Testis (tissue), 3 donors: ENCODE measurements around the gene ARPP21. TPM values are rescaled to one million over a fixed set of nuclear protein-coding genes. Genes with fewer than 3 reads are reported as not detected.

ENCODE experiments used
- DNase-seq: peaks from one replicate; pipeline ENCODE4 v3.0.0-alpha.2; 2019
- H3K27ac ChIP-seq, 2 donors: fragments of 200-600 bp; sonication (generic); one replicate each; pipeline ENCODE4 v1.5.1; 2019
- H3K27me3 ChIP-seq: fragments of 200-600 bp; sonication (generic); one replicate; pipeline ENCODE4 v1.5.1; 2019
- H3K36me3 ChIP-seq: fragments of 200-600 bp; sonication (generic); one replicate; pipeline ENCODE4 v1.5.1; 2017; ENCODE audit warnings: low read depth; ENCODE audit errors: missing control alignments
- H3K4me1 ChIP-seq: fragments of 200-600 bp; sonication (generic); one replicate; pipeline ENCODE4 v1.5.1; 2019
- H3K4me3 ChIP-seq, 2 donors: fragments of 200-600 bp; sonication (generic); one replicate each; pipeline ENCODE4 v1.5.1; 2017 to 2019
- H3K9me3 ChIP-seq: fragments of 200-600 bp; sonication (generic); one replicate; pipeline ENCODE4 v1.5.1; 2017
- POLR2A ChIP-seq: fragments of 450-650 bp; IDR thresholded peaks from one replicate; pipeline ENCODE4 v1.6.1; 2017; ENCODE audit warnings: antibody characterized with exemption, mild to moderate bottlenecking, moderate library complexity
- WGBS, 2 donors: methylation state at CpG; one replicate each; pipeline ENCODE4 v1.1.5; 2018; 5-methylcytosine and 5-hydroxymethylcytosine counted together
- intact Hi-C: fragments of 100-400 bp; cut with DNase I; formaldehyde crosslinking; loops from one replicate; pipeline ENCODE4 v1.15.1; 2023; ENCODE audit warnings: low total_unique reads
- polyA plus RNA-seq: library from polyadenylated mRNA; stranded (reverse); fragments of 350-450 nt; fragmentation: Illumina TruSeq; extraction: RNeasy Lipid Tissue Mini Kit (QIAGEN cat#74804); gene quantifications from one replicate; pipeline ENCODE4 v1.2.3, GENCODE V29; 2014; ENCODE audit warnings: low read depth, low replicate concordance; ENCODE audit not compliant: insufficient read depth
- total RNA-seq, 2 donors: library from RNA; depleted of rRNA; stranded (reverse); fragments of >200 nt; gene quantifications; one replicate each; pipeline ENCODE4 v1.2.3, GENCODE V29; 2016
- TF ChIP-seq, protein P1 (sequence below), 3 experiments: fragments of 450-650 bp in 2 of 3; fragments of 200-600 bp in 1 of 3; sonication (generic) in 1 of 3; IDR thresholded peaks; one replicate each; pipeline ENCODE4 v1.5.1; 2016 to 2019; ENCODE audit warnings: antibody characterized with exemption in 3 of 3, mild to moderate bottlenecking in 2 of 3, moderate library complexity in 1 of 3

Gene ARPP21
- total and polyA plus RNA-seq, 3 donors from 2014 or later = 0.47 to 1.1 (median 0.87) TPM

GRCh38 chr3:35597490-35597889, 41.8 kb upstream of the ARPP21 start:
- intact Hi-C loops = no loop called here
- Histone ChIP-seq H3K27ac (no peak overlapping the region), H3K4me3 (no peak overlapping the region), H3K9me3 (no peaks in the 10 kb centered on the region), H3K4me1 (no peaks in the 10 kb centered on the region), H3K36me3 (no peaks in the 10 kb centered on the region), H3K27me3 (no peaks in the 10 kb centered on the region)
- no peak for TF ChIP-seq POLR2A
- TF ChIP-seq, protein P1, sequence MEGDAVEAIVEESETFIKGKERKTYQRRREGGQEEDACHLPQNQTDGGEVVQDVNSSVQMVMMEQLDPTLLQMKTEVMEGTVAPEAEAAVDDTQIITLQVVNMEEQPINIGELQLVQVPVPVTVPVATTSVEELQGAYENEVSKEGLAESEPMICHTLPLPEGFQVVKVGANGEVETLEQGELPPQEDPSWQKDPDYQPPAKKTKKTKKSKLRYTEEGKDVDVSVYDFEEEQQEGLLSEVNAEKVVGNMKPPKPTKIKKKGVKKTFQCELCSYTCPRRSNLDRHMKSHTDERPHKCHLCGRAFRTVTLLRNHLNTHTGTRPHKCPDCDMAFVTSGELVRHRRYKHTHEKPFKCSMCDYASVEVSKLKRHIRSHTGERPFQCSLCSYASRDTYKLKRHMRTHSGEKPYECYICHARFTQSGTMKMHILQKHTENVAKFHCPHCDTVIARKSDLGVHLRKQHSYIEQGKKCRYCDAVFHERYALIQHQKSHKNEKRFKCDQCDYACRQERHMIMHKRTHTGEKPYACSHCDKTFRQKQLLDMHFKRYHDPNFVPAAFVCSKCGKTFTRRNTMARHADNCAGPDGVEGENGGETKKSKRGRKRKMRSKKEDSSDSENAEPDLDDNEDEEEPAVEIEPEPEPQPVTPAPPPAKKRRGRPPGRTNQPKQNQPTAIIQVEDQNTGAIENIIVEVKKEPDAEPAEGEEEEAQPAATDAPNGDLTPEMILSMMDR (IDR thresholded peaks at IDR 0.05) = no peak
- no peak for DNase-seq
- WGBS, 2 donors = 84 to 89% methylated on average over 3 of the region's 3 CpGs

DNA sequence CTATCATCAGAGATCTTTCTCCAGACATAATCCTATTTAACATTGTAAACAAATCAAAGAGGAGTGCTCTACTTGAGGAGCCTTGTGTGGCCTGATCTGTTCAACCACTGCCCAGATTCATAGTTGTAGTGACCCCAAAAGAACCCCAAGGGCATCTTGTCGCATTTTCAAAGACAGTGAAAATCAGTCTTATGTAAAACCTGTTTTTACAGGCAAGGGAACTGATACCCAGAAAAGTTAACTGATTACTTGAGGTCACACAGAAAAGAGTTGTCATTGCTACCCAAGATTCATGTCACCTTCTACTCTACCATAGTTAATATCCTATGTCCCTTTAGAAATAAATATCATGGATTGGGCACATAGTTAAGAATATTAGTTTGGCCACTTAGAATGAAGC, 40.5 kb upstream of the ARPP21 start:
- WGBS, 2 donors = 95 to 97% methylated on average over 1 of the region's 1 CpG
- Histone ChIP-seq H3K27ac (no peak overlapping the region), H3K9me3 (no peaks in the 10 kb centered on the region), H3K4me3 (no peak overlapping the region), H3K27me3 (no peaks in the 10 kb centered on the region), H3K36me3 (no peaks in the 10 kb centered on the region), H3K4me1 (no peaks in the 10 kb centered on the region)
- TF ChIP-seq POLR2A = no peak
- TF ChIP-seq, protein P1 (IDR thresholded peaks at IDR 0.05) = no peak
- intact Hi-C loops = no loop called here
- DNase-seq = no peak

DNA sequence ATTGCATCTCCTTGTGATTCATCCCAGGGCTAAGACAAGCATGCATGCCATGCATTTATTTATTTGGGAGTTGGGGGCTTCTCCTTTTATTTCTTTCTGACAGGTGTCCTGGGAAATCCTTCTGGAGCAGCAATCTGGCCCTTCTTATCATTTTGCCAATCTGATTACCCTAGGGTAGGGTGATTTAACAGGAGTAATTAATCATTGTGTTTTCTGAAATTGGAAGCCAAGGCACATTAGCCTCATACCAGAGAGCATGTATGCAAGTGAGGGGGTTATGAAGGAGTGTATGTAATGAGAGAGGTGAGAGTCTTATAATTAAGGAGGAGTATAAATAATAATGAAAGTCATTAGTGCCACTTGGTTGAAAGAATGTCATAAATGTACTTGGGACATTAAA, 37.4 kb upstream of the ARPP21 start:
- no peaks in the 10 kb centered on the region for H3K4me1 ChIP-seq
- H3K9me3 ChIP-seq = no peaks in the 10 kb centered on the region
- H3K4me3 ChIP-seq = no peak overlapping the region
- H3K27ac ChIP-seq = no peak overlapping the region
- TF ChIP-seq, protein P1 (IDR thresholded peaks at IDR 0.05) = no peak
- intact Hi-C loops = no loop called here
- H3K27me3 ChIP-seq = no peaks in the 10 kb centered on the region
- H3K36me3 ChIP-seq = no peaks in the 10 kb centered on the region
- DNase-seq = no peak

DNA sequence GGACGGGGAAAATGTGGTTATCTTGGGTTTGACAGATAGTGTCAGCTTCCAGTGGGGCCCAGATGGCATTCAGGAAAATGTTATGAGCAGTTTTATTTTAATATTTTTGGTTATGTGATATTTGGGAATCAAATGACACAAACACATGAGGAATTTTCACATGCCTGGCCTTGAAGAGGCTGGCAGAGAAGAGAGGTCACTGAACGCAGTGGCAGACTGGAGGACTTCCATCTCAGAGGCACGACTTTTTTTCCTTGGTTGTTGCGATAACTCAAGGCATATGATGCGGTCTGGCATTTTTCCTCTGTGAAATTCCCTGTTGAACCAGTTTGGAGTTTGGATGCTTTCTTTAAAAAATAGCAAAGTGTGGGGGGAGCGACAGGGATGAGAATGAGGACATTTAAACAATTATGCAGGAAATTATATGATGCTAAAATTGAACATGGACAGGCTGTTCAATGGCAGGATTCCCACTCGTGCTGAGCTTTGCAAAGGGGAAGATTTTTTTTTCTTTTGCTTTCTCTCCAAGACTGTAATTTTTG, 36.9 kb upstream of the ARPP21 start:
- no peak for DNase-seq
- no peak overlapping the region for H3K4me3 ChIP-seq
- H3K36me3 ChIP-seq = no peaks in the 10 kb centered on the region
- no peak overlapping the region for H3K27ac ChIP-seq
- H3K9me3 ChIP-seq = no peaks in the 10 kb centered on the region
- H3K27me3 ChIP-seq = no peaks in the 10 kb centered on the region
- 59% methylated on average over 7 of the region's 7 CpGs for WGBS, 2 donors
- intact Hi-C loops = no loop called here
- TF ChIP-seq POLR2A = no peak
- TF ChIP-seq, protein P1 (IDR thresholded peaks at IDR 0.05) = no peak
- H3K4me1 ChIP-seq = no peaks in the 10 kb centered on the region

DNA sequence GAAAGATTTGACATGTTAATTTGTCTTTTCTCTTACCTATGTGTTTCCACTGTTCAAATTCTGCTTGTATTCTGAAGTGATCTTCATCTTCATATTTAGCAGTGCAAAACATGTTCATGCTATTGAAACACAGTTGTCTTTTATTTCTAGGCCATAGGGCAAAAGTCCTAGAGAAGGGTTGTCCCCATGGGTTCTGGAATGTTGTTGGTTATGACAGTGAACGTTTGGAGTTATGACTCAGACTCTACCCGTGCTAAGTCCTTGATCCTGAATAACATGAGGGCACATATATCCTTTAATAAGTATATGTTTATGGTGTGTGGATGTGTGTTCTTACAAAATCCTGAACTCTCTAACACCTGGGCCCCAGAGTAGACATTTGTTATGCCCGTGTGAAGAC, 23.0 kb upstream of the ARPP21 start:
- 48 to 61% methylated on average over 3 of the region's 3 CpGs for WGBS, 2 donors

More for the DNA sequence above, 23.0 kb upstream of the ARPP21 start:
- H3K4me1 ChIP-seq = no peaks in the 10 kb centered on the region
- no peak overlapping the region for H3K4me3 ChIP-seq
- intact Hi-C loops = no loop called here
- no peak for TF ChIP-seq POLR2A
- TF ChIP-seq, protein P1 (IDR thresholded peaks at IDR 0.05) = no peak
- DNase-seq = no peak
- no peak overlapping the region for H3K27ac ChIP-seq
- H3K9me3 ChIP-seq = no peaks in the 10 kb centered on the region
- H3K36me3 ChIP-seq = no peaks in the 10 kb centered on the region
- H3K27me3 ChIP-seq = no peaks in the 10 kb centered on the region
